HCEC 1CT (cell line): ENCODE data around the gene CPED1.
"Not testable (repeated sequence)": the region's sequence is repeated elsewhere in the genome, so short reads cannot be mapped to it uniquely, and the experiment has no call there.

Source experiments
- DNase-seq: peaks from one replicate; pipeline ENCODE4 v3.0.0-alpha.2; 2017

The CPED1 gene

GRCh38 chr7:121042899-121043298 is 54.4 kb downstream of the CPED1 start:
- DNase-seq = no peak

DNA sequence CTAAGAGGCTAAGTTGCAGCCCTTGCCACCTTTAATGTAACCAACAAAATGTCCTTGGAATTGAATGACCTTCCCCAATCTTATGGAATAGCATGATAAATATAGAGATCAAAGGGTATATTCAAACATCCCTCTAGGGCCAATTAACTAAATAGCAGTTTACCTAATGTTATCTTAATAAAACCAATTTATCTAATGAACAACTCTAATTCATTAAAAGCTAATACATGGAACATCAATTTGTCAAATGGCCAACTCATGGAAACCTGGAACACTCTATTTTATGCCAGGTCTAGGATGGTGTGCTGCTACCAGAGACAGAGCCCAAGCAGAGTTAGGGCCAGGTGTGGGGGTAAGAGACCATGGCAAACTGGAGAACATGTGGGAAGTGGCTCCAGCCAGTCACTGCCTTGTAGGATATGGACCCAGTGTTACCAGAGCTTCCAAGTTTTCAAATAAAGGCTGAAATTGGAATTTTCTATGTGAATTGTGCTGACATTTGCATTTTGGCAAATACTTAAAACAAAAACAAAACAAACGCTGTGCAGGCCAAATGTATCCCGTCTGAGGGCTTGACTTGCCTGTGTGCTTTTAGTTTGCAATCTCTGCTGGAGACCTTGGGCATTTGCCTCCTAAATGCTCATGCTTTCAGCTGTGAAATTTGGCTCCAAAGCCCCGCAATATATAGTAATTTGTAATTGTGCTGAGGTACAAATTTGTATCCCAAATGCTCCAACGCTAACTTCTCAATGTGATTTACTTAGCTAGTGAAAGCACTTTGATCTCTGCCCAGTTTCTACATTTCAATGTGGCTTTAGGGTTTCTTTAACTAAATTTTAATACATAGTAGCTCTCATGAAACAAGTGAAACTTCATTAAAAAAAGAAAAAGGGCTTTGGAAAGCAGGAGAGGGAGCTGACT is 55.1 kb downstream of the CPED1 start:
- DNase-seq = no peak

GRCh38 chr7:121045090-121045489 is 56.6 kb downstream of the CPED1 start:
- DNase-seq = no peak

- no peak for DNase-seq
These were observed 57.5 kb downstream of the CPED1 start for GRCh38 chr7:121046009-121046408.

DNA sequence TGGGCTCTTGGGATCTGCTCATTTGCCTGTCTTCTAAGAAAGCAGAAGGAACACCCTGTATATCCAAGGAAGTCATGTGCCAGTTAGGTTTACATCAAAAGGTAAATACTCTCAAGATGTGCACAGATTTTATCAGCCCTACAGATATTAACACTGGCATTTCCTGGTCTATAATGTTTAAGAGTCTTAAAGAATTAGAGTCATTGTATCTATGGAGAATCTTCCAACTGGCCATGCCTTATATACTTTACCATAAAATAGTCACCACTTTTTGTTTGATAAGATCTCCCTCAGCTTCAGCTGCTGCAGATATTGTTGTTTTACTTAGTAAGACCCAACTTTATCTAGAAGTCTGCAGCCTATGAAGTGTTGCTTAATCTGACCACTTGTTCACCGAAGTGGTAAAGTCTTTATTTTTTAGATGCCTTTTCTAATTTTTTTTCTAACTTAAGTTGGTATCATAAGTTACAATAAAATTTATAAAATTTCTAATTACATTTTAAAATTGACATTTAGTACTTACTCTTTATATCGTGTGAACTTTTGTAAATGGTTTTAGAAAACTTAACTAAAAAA is 58.5 kb downstream of the CPED1 start:
- DNase-seq = no peak

GRCh38 chr7:121048195-121048594 is 59.7 kb downstream of the CPED1 start:
- no peak for DNase-seq

DNA sequence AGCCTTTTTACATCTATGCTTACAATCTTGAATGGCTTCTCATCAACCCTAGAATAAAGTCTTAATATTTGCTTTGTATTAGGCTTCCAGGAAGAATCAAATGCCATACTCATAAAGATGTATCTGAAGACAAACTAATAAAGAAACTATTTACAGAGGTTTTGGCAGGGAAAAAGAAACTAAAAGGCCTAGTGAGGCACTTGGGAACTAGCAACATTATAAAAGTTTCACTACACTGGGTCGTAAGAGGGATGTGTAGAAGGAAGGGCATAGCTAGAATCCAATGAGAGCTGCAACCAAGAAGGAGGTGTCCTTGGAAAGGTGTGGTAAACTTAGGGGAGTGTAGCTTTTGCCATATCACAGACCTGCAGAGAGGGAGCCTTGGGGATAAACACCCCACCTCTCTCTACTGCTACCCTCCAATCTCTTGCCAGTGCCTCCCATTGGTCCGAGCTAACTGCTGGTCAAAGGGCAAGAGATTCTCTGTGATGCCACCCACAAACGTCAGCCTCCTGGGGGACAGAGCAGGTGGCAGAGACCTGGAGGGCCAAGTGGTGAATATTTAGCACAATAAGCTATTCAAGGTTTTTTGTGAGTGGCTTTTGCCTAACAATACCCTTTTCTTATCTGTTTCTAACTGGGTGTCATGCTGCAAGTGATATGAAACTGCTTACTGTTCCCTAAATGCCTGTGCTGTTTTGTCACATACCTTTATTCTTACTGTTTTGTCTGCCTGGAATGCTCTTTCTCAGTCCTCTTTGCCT is 60.7 kb downstream of the CPED1 start:
- DNase-seq = no peak

DNA sequence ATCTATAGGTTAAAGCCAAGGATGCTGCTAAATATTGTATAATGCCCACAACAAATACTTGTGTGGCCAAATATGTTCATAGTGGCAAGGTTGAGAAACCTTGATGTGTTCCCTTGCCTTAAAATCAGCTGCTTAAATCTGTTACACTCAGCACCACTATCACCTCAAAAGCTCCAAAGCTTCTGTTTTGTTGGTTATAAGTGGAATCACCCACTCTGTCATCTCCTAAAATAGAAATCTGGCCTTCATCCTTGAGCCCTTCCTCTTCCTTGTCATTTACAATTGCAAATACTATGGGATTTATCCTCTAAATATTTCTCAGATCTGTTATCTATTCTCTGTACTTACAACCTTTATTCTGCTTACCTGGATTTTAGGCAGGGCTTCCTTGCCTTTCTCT is 61.4 kb downstream of the CPED1 start:
- DNase-seq = no peak

GRCh38 chr7:121053219-121053618 is 64.7 kb downstream of the CPED1 start:
- no peak for DNase-seq

GRCh38 chr7:121054925-121055324 is 66.4 kb downstream of the CPED1 start:
- no peak for DNase-seq

DNA sequence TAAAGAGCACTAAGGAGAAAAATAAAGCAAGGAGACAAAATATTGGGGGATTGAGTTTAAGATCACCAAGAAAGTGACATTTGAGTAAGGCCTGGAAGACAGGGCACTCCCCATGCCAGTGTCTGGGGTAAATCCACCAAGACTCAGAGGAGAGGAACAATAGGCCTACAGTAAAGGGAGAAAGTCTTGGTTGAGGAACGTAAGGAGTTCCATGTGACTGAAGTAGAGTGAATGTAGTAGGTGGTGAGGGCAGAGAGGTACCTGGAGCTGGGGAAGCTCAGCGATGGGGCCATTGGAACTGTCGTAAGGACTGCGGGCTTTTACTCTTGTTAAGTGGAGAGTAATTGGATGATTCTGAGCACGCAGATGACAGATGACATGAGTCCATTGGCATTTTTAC is 69.4 kb downstream of the CPED1 start:
- no peak for DNase-seq

- no peak for DNase-seq
These were observed 70.5 kb downstream of the CPED1 start for GRCh38 chr7:121058975-121059374.

DNA sequence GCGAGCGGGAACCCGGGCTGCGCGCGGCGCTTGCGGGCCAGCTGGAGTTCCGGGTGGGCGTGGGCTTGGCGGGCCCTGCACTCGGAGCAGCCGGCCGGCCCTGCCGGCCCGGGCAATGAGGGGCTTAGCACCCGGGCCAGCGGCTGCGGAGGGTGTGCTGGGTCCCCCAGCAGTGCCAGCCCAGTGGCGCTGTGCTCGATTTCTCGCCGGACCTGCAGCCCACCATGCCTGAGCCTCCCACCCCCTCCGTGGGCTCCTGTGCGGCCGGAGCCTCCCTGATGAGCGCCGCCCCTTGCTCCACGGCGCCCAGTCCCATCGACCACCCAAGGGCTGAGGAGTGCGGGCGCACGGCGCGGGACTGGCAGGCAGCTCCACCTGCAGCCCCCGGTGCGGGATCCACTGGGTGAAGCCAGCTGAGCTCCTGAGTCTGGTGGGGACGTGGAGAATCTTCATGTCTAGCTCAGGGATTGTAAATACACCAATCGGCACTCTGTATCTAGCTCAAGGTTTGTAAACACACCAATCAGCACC is 71.5 kb downstream of the CPED1 start:
- not testable (repeated sequence) for DNase-seq

DNA sequence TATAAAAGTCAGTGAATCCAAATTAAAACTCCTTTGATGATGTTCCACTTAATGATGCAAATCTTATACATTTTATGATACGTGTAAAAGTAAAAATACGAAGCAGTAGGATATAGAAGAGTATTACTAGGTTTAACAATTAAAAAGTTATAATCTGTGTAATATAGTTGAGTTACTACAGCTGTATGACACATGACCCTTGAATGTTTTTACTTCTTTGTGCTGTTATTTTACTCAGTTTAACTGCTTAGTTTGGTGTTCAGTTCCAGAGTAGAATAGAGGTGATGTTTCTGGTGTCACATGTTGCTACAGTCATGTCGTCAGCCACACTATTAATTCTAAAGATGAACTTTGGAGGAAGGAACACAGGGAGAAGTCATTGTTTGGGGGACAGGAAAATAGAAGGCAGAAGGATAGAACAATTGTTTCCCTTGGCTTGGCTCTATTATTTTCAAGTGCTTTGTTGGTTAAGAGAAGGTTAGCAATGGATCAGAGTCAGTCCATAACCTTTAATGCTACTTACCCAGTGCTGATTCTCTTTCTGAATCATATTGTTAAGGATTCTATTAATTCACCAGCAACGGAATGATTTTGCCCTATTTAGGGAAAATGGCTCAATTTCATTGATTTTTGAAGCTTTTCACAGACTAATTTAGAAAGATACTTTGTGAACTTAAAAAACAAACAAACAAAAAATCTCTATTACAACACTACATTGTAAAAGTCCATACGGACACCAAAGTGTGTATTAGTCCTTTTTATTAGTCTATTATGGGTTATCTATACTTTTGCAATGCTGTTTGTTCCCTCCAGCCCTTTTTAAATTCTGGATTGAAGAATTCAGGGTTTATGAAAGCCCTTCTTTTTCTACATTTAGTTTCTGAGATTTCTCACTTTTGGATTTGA is 73.4 kb downstream of the CPED1 start:
- no peak for DNase-seq

DNA sequence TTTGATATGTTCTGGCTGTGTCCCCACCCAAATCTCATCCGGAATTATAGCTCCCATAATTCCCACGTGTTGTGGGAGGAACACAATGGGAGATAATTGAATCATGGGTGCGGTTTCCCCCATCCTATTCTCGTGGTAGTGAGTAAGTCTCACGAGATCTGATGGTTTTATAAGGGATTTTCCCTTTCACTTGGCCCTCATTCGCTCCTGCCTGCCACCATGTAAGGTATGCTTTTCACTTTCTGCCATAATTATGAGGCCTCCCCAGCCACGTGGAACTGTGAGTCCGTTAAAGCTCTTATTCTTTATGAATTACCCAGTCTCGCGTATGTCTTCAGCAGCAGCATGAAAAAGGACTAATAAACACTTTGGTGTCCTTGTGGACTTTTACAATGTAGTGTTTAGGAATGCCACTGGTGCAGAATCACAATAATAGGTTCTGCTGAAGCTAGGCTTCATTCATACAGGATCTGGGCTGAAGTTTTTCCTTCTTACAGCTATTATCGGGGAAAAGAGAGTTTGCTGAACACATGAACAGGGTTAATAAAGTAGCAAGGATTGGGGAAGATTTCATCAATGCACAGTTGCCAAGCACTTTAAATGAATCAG is 74.3 kb downstream of the CPED1 start:
- DNase-seq = peak; percentile 59

- DNase-seq = not testable (repeated sequence)
These were observed 79.2 kb downstream of the CPED1 start for GRCh38 chr7:121067717-121068116.

- no peak for DNase-seq
These were observed 81.0 kb downstream of the CPED1 start for GRCh38 chr7:121069346-121070100.

GRCh38 chr7:121071132-121071531 is 82.6 kb downstream of the CPED1 start:
- no peak for DNase-seq

GRCh38 chr7:121071662-121072061 is 83.2 kb downstream of the CPED1 start:
- no peak for DNase-seq

DNA sequence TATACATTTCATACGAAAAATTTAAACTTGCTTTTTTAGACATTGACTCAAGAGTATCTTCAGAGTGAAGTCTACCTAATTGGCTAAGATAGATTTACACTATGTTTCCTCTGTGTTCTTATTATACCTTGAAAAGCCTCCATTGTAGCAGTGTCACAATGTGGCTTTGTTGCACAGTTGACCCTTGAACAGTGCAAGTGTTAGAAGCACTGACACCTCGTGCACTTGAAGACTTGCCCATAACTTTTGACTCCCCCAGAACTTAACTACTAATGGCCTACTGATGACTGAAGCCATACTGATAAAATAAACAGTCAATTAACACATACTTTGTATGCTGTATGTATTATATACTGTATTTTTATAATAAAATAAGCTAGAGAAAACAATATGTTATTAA is 84.3 kb downstream of the CPED1 start:
- DNase-seq = no peak

DNA sequence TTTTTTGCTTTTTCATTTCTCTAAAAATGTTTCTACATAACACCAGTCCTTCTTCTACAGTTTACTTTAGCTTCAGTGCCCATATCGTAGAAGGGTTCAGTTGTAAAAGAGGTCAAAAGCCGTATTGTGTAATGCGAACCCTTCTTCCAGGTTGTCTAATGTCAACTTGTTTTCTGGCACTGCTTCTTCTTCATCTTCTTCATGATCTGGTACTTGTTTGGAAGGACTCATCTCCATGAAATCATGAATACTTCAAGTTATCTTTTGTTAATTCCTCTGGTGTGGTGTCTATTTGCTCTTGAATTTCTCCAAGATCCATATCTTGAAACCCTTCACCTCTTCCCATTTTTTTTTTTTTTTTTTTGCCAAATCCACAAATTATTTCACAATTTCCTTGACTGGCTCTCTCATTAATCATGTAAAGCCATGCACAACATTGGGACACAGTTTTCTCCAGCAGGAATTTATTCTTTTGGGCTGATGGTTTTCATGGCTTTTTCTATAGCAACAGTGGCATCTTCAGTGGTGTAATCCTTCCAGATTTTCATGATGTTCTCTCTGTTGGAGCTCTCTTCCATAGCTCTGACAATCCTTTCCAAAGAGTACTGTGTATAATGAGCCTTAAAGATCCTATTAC is 85.1 kb downstream of the CPED1 start:
- DNase-seq = peak; percentile 48
